ENCODE measurements around the gene NCKAP5. TPM values are rescaled to one million over a fixed set of nuclear protein-coding genes. Genes with fewer than 3 reads are reported as not detected.

Gene NCKAP5
- total and polyA plus RNA-seq, 10 donors: 0.39 to 6.0 (median 3.3) TPM

DNA sequence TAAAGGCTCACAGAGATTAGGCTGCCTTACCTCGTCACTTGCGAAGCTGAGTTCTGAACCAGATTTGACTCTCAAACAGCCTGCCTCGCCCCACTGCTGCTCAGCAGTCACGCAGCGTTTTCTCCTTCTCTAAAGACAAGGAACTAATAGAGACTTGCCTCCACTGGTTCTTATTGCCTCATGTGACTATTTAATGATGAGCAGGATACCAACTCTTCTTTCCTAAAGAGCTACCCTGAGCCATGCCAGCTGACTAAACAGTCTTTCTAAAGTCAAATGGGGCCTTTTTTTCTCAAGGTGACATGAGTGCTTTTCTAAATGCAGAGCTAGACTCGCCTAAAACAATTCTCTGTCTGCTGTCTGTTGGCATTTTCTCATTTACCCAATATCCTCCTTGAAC is 147.5 kb downstream of the NCKAP5 start:
- Histone ChIP-seq H3K27ac (no peak overlapping the region), H3K27me3 (replicated peaks in 1 of 7) (no peaks in the 10 kb centered on the region), H3K4me3 (no peak overlapping the region), H3K9me3 (no peaks in the 10 kb centered on the region), H3K4me1 (no peaks in the 10 kb centered on the region), H3K36me3 (no peaks in the 10 kb centered on the region)
- intact Hi-C loops (cut with DNase I; ENCODE audit: low total_unique reads): no loop called here
- WGBS, 5 donors: 69 to 88% (median 74%) methylated on average over 6 of the region's 6 CpGs
- DNase-seq: no peak
- TF ChIP-seq POLR2AphosphoS5 (IDR thresholded peaks at IDR 0.05) (no peak), POLR2A (IDR thresholded peaks at IDR 0.05) (no peak)
- TF ChIP-seq, protein P1, sequence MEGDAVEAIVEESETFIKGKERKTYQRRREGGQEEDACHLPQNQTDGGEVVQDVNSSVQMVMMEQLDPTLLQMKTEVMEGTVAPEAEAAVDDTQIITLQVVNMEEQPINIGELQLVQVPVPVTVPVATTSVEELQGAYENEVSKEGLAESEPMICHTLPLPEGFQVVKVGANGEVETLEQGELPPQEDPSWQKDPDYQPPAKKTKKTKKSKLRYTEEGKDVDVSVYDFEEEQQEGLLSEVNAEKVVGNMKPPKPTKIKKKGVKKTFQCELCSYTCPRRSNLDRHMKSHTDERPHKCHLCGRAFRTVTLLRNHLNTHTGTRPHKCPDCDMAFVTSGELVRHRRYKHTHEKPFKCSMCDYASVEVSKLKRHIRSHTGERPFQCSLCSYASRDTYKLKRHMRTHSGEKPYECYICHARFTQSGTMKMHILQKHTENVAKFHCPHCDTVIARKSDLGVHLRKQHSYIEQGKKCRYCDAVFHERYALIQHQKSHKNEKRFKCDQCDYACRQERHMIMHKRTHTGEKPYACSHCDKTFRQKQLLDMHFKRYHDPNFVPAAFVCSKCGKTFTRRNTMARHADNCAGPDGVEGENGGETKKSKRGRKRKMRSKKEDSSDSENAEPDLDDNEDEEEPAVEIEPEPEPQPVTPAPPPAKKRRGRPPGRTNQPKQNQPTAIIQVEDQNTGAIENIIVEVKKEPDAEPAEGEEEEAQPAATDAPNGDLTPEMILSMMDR (IDR thresholded peaks at IDR 0.05 in 8 of 11, conservative IDR thresholded peaks at IDR 0.05 in 3 of 11): no peak

DNA sequence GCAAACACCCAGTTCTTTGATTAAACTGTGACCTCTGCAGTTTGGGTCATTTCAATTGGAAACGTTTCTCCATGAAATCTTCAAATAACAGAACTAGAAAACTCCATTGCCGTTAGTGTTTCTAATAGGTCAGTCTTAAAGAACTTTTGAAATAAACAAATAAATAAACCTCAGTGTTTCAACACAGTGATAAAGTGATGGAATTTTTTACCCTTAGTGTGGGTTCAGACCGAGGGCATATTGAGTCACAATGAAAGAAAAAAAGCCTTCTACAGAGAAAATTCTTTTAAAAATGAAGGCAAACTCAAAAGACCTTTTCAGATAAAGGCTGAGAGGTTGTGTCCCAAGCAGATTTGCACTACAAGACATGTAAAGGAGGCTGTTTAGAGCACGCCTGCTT is 149.6 kb downstream of the NCKAP5 start:
- Histone ChIP-seq H3K36me3 (no peaks in the 10 kb centered on the region), H3K4me3 (no peak overlapping the region), H3K27me3 (replicated peaks in 1 of 7) (no peaks in the 10 kb centered on the region), H3K4me1 (no peaks in the 10 kb centered on the region), H3K9me3 (no peaks in the 10 kb centered on the region), H3K27ac (no peak overlapping the region)
- intact Hi-C loops (cut with DNase I; ENCODE audit: low total_unique reads): no loop called here
- 54 to 74% (median 68%) methylated on average over 4 of the region's 4 CpGs for WGBS, 5 donors
- no peak for DNase-seq
- TF ChIP-seq POLR2AphosphoS5 (IDR thresholded peaks at IDR 0.05) (no peak), POLR2A (IDR thresholded peaks at IDR 0.05) (no peak)
- TF ChIP-seq, protein P1 (IDR thresholded peaks at IDR 0.05 in 8 of 11, conservative IDR thresholded peaks at IDR 0.05 in 3 of 11): no peak

DNA sequence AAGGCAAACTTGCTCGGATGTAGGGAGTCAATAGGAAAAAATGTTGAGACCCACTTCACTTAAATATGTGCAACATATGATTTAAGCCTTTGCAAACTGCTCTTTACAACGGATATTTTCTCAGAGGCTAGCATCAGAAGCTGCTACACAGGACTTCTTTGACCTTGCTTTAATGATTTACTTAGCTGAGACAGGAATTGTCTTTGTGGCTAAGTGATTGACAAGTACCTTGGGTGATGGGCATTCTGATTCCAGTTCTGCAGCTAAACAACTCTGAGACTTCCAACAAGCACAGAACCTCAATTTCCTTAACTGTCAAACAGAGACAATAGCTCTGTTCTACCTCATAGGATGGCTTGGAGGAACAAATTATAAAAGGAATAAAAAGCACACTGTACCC is 150.2 kb downstream of the NCKAP5 start:
- no peak for DNase-seq
- H3K27me3 ChIP-seq (replicated peaks in 1 of 7): no peaks in the 10 kb centered on the region
- TF ChIP-seq POLR2AphosphoS5 (IDR thresholded peaks at IDR 0.05) (no peak), POLR2A (IDR thresholded peaks at IDR 0.05) (no peak)
- TF ChIP-seq, protein P1 (IDR thresholded peaks at IDR 0.05 in 8 of 11, conservative IDR thresholded peaks at IDR 0.05 in 3 of 11): no peak
- no peaks in the 10 kb centered on the region for H3K4me1 ChIP-seq
- 53 to 76% (median 70%) methylated on average over 2 of the region's 2 CpGs for WGBS, 5 donors
- intact Hi-C loops (cut with DNase I; ENCODE audit: low total_unique reads): no loop called here
- no peak overlapping the region for H3K27ac ChIP-seq
- no peak overlapping the region for H3K4me3 ChIP-seq
- no peaks in the 10 kb centered on the region for H3K9me3 ChIP-seq
- no peaks in the 10 kb centered on the region for H3K36me3 ChIP-seq

DNA sequence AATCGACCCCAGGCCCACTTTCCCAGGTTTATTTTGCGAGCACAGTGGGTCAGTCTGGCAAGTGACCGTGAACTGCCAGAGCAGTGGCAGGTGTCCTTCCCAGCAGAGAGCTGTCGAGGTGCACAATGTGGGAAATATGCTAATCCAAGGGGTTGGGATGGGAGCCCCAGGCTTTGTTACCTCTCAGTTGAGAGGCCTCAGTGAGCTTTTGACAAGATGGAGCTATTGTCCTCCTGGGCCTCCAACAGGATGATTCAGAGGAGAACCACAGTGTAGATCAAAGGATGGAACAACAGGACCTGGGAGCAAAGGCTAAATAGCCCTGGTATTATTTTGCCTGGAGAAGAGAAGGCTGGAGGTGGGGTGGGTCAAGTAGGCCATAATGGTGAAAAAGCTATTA is 150.8 kb downstream of the NCKAP5 start:
- no peaks in the 10 kb centered on the region for H3K36me3 ChIP-seq
- no peak overlapping the region for H3K27ac ChIP-seq
- no peaks in the 10 kb centered on the region for H3K9me3 ChIP-seq
- 65 to 83% (median 77%) methylated on average over 4 of the region's 4 CpGs for WGBS, 5 donors
- no peaks in the 10 kb centered on the region for H3K27me3 ChIP-seq (replicated peaks in 1 of 7)
- H3K4me1 ChIP-seq: no peaks in the 10 kb centered on the region
- DNase-seq: no peak
- H3K4me3 ChIP-seq: no peak overlapping the region
- TF ChIP-seq, protein P1 (IDR thresholded peaks at IDR 0.05 in 8 of 11, conservative IDR thresholded peaks at IDR 0.05 in 3 of 11): no peak
- TF ChIP-seq POLR2AphosphoS5 (IDR thresholded peaks at IDR 0.05) (no peak), POLR2A (IDR thresholded peaks at IDR 0.05) (no peak)
- intact Hi-C loops (cut with DNase I; ENCODE audit: low total_unique reads): no loop called here

All from spleen (tissue), 11 donors.